ENCODE measurements around the gene ALS2CL. TPM values are rescaled to one million over a fixed set of nuclear protein-coding genes. Genes with fewer than 3 reads are reported as not detected.

ALS2CL gene
- total RNA-seq, 1 experiment from 2014 or later = 67.5 TPM

DNA sequence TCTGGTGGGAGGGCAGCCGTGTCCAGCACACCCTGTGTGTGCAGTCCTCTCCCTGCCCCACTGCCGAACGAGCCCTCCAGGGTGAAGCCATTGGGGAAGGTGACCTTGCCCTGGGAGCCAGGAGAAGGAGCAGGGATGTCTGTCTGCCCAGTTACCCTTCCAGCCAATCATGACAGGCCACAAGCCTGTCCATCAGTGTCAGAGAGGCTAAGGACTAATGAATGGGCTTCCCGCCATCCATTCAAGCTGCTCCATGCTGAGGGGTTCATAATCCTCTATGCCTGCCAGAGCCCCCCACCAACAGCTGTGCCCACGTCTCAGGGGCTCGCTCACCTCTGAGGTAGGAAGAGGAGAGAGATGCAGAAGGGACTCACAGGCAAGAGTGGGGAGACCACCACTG is 15.2 kb downstream of the ALS2CL start:
- Histone ChIP-seq H3K4me3 (no peak overlapping the region), H3K36me3 (ENCODE audit: low read depth) (no peaks in the 10 kb centered on the region), H3K9me3 (ENCODE audit: insufficient read depth, low read depth) (no peaks in the 10 kb centered on the region), H4K20me1 (ENCODE audit: insufficient read depth) (no peaks in the 10 kb centered on the region), H2AFZ (no peak overlapping the region), H3K27me3 (ENCODE audit: insufficient read depth, low read depth) (no peaks in the 10 kb centered on the region), H3K4me2 (no peak overlapping the region), H3K79me2 (ENCODE audit: low read depth) (no peaks in the 10 kb centered on the region), H3K27ac (no peak overlapping the region), H3K4me1 (replicated peaks; ENCODE audit: insufficient read depth) (no peaks in the 10 kb centered on the region), H3F3A (ENCODE audit: insufficient read depth, low read depth) (no peaks in the 10 kb centered on the region), H3K9me2 (ENCODE audit: insufficient read depth) (no peaks in the 10 kb centered on the region)
- intact Hi-C loops (cut with micrococcal nuclease; ENCODE audit: unreplicated experiment) = no loop called here
- no TSS peak for BruUV-seq (replicated peaks)
- no peak for DNase-seq
- ChIA-PET POLR2A (ENCODE audit: unreplicated experiment) (no interaction called here), CTCF (no interaction called here)
- TF ChIP-seq, protein P1, sequence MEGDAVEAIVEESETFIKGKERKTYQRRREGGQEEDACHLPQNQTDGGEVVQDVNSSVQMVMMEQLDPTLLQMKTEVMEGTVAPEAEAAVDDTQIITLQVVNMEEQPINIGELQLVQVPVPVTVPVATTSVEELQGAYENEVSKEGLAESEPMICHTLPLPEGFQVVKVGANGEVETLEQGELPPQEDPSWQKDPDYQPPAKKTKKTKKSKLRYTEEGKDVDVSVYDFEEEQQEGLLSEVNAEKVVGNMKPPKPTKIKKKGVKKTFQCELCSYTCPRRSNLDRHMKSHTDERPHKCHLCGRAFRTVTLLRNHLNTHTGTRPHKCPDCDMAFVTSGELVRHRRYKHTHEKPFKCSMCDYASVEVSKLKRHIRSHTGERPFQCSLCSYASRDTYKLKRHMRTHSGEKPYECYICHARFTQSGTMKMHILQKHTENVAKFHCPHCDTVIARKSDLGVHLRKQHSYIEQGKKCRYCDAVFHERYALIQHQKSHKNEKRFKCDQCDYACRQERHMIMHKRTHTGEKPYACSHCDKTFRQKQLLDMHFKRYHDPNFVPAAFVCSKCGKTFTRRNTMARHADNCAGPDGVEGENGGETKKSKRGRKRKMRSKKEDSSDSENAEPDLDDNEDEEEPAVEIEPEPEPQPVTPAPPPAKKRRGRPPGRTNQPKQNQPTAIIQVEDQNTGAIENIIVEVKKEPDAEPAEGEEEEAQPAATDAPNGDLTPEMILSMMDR (conservative IDR thresholded peaks at IDR 0.05) = no peak
- TF ChIP-seq EZH2 (IDR thresholded peaks at IDR 0.05; ENCODE audit: low read depth) = no peak

DNA sequence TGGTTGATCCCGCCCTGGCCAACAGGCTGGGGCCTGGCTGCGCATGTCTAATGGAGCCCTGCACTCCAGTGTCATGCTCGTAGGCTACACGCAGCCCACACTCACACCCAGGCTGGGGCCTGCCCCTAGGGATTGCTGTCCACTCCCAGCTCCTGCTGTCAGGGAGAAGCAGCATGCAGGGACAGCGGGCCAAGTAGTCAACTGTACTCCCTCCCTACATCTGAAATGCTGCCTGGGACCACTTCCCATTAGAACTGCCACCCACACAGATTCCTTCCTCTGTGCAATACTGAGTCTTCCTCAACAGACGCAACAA is 16.1 kb downstream of the ALS2CL start:
- H3K4me1 ChIP-seq (replicated peaks; ENCODE audit: insufficient read depth) = no peaks in the 10 kb centered on the region
- H3K9me3 ChIP-seq (ENCODE audit: insufficient read depth, low read depth) = no peaks in the 10 kb centered on the region
- no peak overlapping the region for H2AFZ ChIP-seq
- intact Hi-C loops (cut with micrococcal nuclease; ENCODE audit: unreplicated experiment) = no loop called here
- H3K9me2 ChIP-seq (ENCODE audit: insufficient read depth) = no peaks in the 10 kb centered on the region
- BruUV-seq (replicated peaks) = no TSS peak
- H3K36me3 ChIP-seq (ENCODE audit: low read depth) = no peaks in the 10 kb centered on the region
- H3K27ac ChIP-seq = no peak overlapping the region
- H3K4me2 ChIP-seq = no peak overlapping the region
- no peaks in the 10 kb centered on the region for H3K27me3 ChIP-seq (ENCODE audit: insufficient read depth, low read depth)
- no peak for DNase-seq
- H3K79me2 ChIP-seq (ENCODE audit: low read depth) = no peaks in the 10 kb centered on the region
- TF ChIP-seq, protein P1 (conservative IDR thresholded peaks at IDR 0.05) = no peak
- ChIA-PET POLR2A (ENCODE audit: unreplicated experiment) (no interaction called here), CTCF (no interaction called here)
- no peaks in the 10 kb centered on the region for H3F3A ChIP-seq (ENCODE audit: insufficient read depth, low read depth)
- no peak overlapping the region for H3K4me3 ChIP-seq
- H4K20me1 ChIP-seq (ENCODE audit: insufficient read depth) = no peaks in the 10 kb centered on the region

DNA sequence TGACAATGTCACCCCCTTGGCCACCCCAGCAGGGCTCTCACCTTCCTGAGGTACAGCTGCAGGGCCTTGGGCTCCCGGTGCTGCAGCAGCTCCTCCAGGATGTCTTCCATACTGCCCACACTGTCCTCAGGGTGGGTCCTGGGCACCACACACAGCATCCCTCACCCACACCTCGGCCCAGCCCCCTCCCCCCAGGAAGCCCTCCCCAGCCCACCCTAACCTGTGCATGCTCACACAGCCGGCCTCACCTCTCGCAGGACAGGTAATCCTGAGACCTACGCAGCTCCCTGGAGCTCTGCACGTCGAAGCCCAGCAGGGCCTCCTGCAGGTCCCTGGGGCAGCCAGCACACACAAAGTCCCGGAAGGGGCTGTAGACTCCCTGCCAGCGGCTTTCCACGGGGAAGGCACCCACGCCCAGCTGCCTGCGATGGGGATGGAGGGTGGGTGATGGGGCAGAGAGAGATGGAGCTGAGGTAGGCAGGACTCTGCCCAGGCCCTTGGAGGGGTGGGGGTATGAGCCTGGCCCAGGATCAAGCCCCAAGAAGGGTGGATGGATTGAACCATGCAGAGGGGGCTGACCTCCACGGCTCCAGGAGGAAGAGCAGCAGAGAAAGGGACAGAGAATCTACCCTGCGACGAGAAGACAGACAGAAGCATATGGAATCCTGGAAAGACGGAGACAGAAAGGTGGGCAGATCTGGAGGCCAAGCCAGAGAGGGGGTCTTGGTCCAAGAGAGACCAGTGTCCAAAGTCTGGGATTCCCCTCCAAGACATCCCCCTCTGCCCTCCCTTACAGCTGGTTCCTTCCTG is 16.7 kb downstream of the ALS2CL start:
- Histone ChIP-seq H3K27me3 (ENCODE audit: insufficient read depth, low read depth) (no peaks in the 10 kb centered on the region), H3K27ac (no peak overlapping the region), H3K79me2 (ENCODE audit: low read depth) (no peaks in the 10 kb centered on the region), H3K9me3 (ENCODE audit: insufficient read depth, low read depth) (no peaks in the 10 kb centered on the region), H3F3A (ENCODE audit: insufficient read depth, low read depth) (no peaks in the 10 kb centered on the region), H3K4me3 (no peak overlapping the region), H3K4me2 (no peak overlapping the region), H4K20me1 (ENCODE audit: insufficient read depth) (no peaks in the 10 kb centered on the region), H3K36me3 (ENCODE audit: low read depth) (no peaks in the 10 kb centered on the region), H3K4me1 (replicated peaks; ENCODE audit: insufficient read depth) (no peaks in the 10 kb centered on the region), H3K9me2 (ENCODE audit: insufficient read depth) (no peaks in the 10 kb centered on the region), H2AFZ (no peak overlapping the region)
- intact Hi-C loops (cut with micrococcal nuclease; ENCODE audit: unreplicated experiment) = no loop called here
- no peak for DNase-seq
- no TSS peak for BruUV-seq (replicated peaks)
- TF ChIP-seq, protein P1 (conservative IDR thresholded peaks at IDR 0.05) = no peak
- TF ChIP-seq EZH2 (IDR thresholded peaks at IDR 0.05; ENCODE audit: low read depth) = no peak
- ChIA-PET CTCF (no interaction called here), POLR2A (ENCODE audit: unreplicated experiment) (interaction anchor here (0.8 kb wide), 1 partner anchor 13 kb away, joined by 3 read pairs; no protein-coding TSS in a partner anchor)

All from PC-9 (cell line).